ENCODE measurements around the gene OR10G8.
"Not testable (repeated sequence)": the region's sequence is repeated elsewhere in the genome, so short reads cannot be mapped to it uniquely, and the experiment has no call there.

DNA sequence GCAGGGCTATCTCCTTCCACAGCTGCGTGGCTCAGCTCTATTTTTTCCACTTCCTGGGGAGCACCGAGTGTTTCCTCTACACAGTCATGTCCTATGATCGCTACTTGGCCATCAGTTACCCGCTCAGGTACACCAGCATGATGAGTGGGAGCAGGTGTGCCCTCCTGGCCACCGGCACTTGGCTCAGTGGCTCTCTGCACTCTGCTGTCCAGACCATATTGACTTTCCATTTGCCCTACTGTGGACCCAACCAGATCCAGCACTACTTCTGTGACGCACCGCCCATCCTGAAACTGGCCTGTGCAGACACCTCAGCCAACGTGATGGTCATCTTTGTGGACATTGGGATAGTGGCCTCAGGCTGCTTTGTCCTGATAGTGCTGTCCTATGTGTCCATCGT is 10.8 kb upstream of the OR10G8 start:
- not testable (repeated sequence) for TF ChIP-seq POLR2A (IDR thresholded peaks at IDR 0.05; ENCODE audit: borderline replicate concordance, extremely low read depth, insufficient read depth, insufficient read length); ATF3 (IDR thresholded peaks at IDR 0.05); CTCF (IDR thresholded peaks at IDR 0.05 in 2 of 3, conservative IDR thresholded peaks at IDR 0.05 in 1 of 3; ENCODE audit: borderline replicate concordance in 1 of 3, insufficient read depth in 1 of 3, low read depth in 2 of 3, low read length in 2 of 3); POLR2AphosphoS5 (IDR thresholded peaks at IDR 0.05; ENCODE audit: low read depth, low read length); RAD21 (IDR thresholded peaks at IDR 0.05; ENCODE audit: low read depth); ZBTB33 (IDR thresholded peaks at IDR 0.05; ENCODE audit: extremely low read depth, insufficient replicate concordance, low read length); ZNF274 (IDR thresholded peaks at IDR 0.05; ENCODE audit: low read depth, low read length); JUND (IDR thresholded peaks at IDR 0.05); CBX3 (IDR thresholded peaks at IDR 0.05; ENCODE audit: low read depth); YY1 (IDR thresholded peaks at IDR 0.05; ENCODE audit: extremely low read depth, insufficient replicate concordance, low read depth, low read length); FOSL1 (IDR thresholded peaks at IDR 0.05; ENCODE audit: low read depth)
- TF ChIP-seq, protein P1, sequence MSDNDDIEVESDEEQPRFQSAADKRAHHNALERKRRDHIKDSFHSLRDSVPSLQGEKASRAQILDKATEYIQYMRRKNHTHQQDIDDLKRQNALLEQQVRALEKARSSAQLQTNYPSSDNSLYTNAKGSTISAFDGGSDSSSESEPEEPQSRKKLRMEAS (IDR thresholded peaks at IDR 0.05): not testable (repeated sequence)
